HG03175 (cell line): ENCODE results near the gene SEC11C.

Experiments
- ATAC-seq: cut with Tn5 transposase; IDR thresholded peaks from one replicate; pipeline ENCODE4 v1.9.1; 2021; ENCODE audit warnings: mild to moderate bottlenecking, moderate library complexity; ENCODE audit not compliant: unreplicated experiment

The SEC11C gene

DNA sequence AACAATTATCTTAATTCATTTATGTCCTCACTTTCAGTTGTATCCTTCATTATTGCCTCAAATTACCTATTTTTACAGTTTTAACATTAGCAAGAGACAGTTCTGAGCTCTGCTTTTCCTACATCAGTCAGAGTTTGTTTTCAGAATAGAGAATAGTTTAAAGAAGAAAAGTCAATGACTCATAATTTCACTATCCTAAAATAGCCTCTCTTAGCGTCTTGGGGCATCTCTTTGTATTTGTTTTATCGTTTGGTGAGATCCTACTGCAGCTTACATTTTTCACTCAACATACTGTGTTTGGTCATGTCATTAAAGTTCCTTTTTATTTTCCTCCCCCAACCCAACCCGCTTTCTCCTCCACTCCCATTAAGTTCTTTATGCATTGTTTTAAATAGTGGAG lies 3.8 kb downstream of the SEC11C start:
- no peak for ATAC-seq

GRCh38 chr18:59144483-59144882 lies 4.8 kb downstream of the SEC11C start:
- ATAC-seq = no peak

DNA sequence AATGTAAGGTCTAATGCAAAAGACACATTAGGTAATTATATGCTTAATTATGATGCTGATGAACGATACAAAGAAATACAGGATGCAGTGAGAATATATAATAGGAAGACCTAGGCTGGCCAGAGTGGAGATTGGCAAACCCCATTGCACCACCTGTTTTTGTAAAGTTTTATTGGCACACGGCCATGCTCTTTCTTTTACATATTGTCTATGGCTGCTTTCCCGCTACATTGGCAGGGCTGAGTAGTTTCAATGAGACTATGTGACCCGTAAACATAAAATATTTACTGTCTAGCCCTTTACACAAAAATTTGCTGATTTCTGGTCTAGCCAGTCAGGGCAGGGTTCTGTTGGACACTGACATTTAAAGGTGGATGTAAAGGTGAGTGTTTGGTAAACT lies 5.4 kb downstream of the SEC11C start:
- ATAC-seq = no peak

DNA sequence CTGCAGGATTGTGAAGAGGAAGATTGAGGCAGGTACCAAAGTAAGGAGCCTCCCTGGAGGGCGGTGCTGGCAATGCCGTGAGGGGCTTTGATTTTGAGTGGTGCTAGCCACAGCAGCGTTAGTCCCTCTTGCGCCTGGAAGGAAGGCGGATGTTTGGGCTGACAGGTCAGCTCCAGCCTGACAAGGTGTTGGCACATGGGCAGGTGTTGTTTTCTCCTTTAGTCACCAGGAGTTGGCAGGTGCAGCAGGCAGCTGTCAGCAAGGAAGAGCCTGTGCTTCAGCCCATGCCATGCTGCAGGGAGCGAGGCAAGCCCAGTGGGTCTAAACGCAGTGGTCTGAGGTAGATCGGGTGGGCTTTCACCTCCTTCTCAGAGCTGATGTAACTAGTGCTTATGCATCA lies 8.5 kb downstream of the SEC11C start:
- ATAC-seq = no peak

- no peak for ATAC-seq
Measured at GRCh38 chr18:59149007-59149406, 9.3 kb downstream of the SEC11C start.

GRCh38 chr18:59149416-59149815 lies 9.7 kb downstream of the SEC11C start:
- no peak for ATAC-seq

GRCh38 chr18:59150236-59150635 lies 10.6 kb downstream of the SEC11C start:
- no peak for ATAC-seq

DNA sequence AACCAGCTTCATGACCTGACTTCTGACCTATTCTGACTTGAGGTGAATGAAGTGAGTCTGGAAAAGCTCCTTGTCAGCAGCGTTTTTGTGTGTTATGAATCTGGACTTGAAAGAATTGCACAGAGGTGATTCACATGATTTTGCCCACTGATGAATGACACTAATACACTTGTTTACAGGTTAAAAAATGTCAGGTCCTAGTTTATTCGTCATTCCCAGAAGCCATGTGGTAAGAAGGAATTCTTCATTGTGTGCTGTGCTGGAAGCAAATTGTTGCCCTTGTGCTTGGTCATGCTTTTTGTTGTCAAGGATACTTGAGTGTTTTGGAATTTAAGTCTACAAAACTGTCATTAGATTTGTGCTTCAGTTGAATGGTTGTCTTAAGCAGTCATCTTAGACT lies 15.5 kb downstream of the SEC11C start:
- no peak for ATAC-seq

GRCh38 chr18:59156316-59156715 lies 16.6 kb downstream of the SEC11C start:
- ATAC-seq = no peak

DNA sequence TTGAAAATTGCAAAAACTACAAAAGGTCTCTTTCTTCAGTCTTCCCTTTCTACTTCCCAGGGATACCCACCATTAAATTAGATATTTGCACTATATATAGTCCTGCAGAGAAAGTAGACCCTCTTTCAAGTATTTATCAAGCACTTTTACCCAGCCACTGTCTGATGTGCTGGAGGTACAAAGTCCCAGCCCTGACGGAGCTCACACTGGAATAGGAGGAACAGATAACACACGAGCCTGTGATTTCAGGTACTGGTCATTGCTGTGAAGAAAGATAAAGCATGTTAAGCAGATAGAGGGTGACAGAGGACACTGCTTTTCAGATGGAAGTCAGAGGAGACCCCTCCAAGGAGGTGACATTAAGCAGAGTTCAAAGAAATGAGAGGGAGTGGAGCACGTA lies 19.6 kb downstream of the SEC11C start:
- no peak for ATAC-seq

DNA sequence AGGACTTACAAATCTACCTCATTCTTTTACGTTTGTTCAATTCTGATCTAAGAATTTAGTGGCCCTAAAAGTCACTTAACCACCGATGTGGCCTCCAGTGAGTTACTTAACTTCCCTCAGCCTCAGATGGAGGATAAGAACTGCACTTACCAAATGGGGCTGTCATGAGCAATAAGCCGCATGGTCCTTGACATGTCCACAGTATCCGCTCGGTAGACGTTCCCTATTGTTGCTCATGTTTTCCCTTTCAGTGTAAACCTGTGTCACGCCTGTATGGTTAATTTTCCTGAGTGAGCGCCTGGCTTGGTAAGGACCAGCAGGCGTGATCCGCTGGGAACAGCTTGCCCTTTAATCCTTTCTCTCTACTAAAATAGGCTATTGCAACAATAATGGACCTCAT lies 20.3 kb downstream of the SEC11C start:
- ATAC-seq = no peak

DNA sequence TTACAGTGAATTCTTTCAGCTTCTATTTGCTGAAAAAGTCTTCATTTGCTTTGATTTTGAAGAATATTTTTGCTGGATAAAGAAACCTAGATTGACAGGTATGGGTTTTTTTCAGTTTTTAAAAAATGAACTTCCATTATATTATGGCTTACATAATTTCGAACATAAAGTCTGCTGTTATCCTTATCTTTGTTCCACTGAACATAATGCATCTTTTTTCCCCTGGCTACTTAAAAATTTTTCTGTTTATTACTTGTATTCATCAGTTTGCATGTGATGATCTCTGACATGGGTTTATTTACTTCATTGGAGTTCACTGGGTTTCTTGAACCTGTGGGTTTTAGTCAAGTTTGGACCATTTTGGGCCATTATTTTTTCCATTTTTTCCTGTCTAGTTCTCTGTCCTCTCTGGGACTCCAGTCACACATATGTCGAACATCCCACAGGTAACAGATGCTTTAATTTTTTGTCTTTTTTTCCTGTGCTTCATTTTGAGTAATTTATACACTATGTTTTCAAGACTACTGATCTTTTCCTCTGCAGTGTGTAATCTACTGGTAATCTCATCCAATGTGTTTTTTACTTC lies 33.1 kb downstream of the SEC11C start:
- no peak for ATAC-seq

DNA sequence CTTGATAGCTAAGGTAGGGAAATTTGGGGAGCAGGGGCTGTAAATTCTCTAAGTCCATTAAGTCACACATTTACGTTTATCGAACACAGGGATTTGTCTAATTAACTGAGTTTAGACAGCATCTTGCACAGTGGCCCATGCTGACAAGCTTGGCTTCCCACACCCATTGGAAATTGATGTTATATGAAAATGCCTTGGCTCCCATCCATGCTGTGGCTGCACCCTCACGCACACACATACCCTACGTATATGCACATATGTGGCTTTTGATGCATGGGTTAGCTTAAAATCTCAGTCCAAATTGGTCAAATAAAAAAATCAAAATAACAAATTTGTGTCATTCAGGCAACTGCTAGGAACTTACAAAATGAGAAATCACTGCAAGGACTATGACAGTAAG lies 37.8 kb downstream of the SEC11C start:
- ATAC-seq = no peak

- no peak for ATAC-seq
Measured at GRCh38 chr18:59180150-59180845, 40.6 kb downstream of the SEC11C start.

GRCh38 chr18:59182673-59183072 lies 43.0 kb downstream of the SEC11C start:
- no peak for ATAC-seq

DNA sequence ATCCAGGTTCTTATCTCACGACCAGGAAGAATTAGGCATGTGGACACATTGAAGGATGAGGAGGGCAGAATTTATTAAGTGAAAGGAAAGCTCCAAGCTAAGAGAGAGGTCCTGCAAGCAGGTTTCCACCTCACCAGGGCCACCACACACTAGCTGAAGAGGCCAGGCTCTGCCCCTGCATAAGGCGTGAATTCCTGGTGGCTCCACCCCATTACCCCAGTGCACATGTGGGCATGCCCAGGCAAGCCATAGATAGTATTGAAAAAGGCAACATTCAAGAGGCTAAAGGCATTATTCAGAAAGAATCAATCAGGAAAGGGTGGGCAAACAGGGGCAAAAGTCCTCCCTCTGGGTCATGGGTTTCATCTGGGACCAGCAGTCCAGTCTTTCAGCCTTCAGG lies 49.3 kb downstream of the SEC11C start:
- ATAC-seq = no peak

DNA sequence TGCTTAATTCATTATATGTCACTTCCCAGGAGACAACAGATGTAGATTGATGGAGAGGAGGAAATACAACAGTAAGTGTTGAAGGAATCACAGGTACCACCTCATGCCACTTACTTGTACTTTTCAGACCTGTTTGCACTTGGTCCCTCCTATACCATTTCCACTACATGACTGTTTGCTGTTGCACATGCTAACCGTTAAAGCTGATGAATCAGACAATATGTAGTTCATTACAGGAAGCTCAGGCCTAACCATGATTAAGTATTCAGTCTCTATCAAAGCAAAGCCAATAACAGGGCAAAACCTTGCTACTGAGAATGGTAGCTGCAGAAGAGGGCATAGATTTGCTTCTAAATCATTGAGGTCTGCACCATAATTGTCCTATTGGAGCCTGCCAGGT lies 50.1 kb downstream of the SEC11C start:
- ATAC-seq = no peak

GRCh38 chr18:59196161-59196725 lies 56.6 kb downstream of the SEC11C start:
- ATAC-seq = no peak

GRCh38 chr18:59197636-59198035 lies 58.0 kb downstream of the SEC11C start:
- no peak for ATAC-seq

DNA sequence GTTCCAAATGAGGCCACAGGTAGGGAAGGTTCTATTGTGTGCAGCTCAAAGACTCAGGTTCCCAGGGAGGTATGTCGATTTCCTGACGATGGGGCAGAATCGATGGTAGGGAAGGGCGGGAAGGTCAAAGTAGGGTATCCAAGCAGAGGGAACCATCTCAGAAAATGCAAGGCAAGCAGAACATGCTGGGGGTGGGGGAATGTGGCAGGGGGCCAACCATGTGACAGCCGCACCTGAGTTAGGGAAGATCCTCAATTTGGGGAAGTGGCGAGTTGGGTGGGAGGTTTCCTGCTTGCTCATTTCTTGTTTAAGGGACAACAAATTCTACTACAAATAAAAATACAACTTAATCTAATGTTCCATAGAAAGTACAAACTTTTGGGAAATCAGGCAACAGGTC lies 58.5 kb downstream of the SEC11C start:
- no peak for ATAC-seq

DNA sequence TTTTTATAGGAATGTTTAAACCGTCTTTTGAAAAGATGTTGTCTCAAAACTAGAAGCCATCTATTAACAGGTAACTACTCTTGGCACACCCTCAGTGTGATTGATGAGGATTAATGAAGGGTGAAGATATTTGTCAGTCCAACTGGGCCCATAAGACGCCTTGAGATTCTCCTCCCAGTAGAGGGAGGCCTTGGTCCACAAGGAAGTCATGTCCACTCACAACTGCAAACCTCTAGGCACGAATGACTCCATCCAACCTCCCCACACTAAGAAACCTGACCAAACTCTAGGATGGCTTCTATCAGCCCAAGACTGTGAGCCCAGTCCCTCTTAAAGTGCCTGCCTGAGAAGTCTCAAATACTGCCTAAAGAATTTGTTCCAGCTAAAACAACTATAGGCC lies 61.1 kb downstream of the SEC11C start:
- ATAC-seq = no peak

DNA sequence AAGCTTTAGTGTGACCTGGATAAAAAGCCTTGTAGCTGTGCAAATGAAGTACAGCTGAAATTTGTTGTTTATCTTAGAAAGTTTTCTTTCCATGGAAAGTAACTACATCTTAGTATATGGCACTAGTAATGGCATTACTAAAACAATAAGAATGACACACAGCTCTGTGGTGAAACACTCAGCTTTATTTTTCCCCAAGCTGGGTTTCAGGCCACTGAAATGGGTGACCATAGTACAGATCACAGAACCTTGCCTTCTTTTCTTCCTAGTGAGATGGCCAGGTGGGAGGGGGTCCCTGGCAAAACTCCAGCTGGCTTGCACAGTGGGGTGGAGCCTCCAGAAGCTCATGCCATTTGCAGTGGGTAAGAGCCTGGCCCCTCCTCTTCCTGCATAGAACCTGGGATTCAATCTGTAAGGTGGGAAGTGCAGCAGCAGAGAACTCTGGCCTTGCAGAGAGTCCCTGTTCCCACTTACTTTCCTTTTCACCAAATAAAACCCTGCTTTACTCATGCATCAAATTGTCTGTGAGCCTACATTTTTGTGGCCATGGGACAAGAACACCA lies 62.7 kb downstream of the SEC11C start:
- ATAC-seq = no peak
